Measurements from ENCODE around the gene ODAD3.
"Not testable (repeated sequence)": the region's sequence is repeated elsewhere in the genome, so short reads cannot be mapped to it uniquely, and the experiment has no call there.

Gene ODAD3

DNA sequence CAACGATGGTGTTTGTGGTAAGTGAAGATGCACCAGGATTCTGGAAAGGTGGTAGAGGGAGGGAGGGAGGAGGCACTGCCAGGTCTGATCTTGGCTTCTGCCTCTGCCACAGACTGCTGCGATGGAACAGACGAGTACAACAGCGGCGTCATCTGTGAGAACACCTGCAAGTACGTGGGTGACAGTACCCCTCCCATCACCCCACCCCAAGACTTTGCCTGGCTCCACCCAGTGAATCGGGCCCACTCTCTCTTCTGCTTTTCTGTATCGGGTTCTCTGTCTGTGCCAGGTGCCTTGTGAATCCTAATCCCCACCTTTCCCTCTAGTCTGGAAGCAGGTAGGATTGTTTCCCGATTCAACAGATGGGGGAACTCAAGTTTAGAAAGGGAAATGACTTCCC, 3.0 kb upstream of the ODAD3 start:
- no peak for DNase-seq (ENCODE audit: low spot score)

DNA sequence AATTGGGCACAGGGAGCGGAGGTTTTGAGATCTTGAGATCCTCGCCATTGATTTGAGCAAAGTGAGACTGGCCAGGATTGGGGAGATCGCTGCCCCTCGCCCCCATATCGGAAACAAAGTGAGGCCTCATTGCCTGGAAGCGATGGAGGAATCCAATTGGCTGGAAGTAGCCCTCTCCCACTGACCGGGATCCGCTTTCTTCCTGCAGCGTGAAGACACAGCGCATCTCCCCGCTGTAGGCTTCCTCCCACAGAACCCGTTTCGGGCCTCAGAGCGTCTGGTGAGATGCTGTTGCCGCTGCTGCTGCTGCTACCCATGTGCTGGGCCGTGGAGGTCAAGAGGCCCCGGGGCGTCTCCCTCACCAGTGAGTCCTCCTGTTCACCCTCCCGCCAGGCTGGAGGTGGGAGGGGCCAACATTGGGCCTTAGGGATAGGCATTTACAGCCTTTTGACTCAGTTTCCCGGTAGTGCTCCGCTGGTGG, 952 bp upstream of the ODAD3 start:
- DNase-seq (ENCODE audit: low spot score) = peak; percentile 19

DNA sequence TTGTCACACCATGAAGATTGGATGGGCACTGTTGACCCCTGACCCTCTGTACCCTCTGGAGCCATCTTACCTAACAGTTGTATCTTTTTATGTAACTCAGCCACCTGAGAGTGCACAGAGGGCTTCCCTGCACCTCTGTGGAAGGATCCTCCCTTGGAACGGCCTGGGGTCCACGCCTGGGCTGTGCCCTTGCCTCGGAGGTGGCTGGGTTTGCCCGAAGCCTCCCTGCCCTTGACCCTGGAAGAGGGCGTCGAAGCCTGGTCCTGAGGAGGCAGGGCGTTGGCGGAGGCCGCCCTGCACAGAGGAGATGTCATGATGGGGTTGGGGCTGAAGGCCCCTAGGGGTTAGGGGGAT, 241 bp downstream of the ODAD3 start:
- no peak for DNase-seq (ENCODE audit: low spot score)

DNA sequence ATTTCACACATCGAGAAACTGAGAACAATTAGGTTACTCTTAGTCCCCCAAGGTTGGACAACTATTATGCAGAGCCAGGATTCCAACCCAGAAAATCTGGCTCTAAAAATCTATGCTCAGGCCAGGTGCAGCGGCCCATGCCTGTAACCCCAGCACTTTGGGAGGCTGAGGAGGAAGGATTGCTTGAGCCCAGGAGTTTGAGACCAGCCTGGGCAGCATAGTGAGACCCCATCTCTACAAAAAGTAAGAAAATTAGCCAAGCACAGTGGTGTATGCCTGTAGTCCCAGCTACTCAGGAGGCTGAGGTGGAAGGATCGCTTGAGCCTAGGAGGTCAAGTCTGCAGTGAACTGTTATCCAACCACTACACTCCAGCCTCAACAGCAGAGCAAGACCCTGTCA, 1.4 kb downstream of the ODAD3 start:
- not testable (repeated sequence) for DNase-seq (ENCODE audit: low spot score)

DNA sequence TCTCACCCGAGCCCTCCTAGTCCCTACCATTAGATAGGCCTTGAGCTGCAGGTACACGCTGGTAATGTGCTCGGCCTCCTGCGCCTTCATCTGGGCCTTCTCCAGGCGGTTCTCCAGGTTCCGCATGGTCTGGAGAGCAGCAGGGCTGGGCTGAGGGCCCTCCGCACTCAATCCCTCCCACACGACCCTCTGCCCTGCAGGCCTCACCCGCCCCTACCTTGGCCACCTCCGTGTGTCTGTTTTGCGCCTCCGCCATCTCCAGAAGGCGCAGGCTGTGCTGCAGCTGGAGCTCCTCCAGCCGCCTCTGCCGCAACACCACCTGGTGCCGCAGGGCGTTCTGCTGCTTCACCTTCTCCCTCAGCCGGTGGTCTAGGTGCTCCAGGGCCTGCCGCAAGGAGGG, 8.3 kb downstream of the ODAD3 start:
- DNase-seq (ENCODE audit: low spot score) = no peak

DNA sequence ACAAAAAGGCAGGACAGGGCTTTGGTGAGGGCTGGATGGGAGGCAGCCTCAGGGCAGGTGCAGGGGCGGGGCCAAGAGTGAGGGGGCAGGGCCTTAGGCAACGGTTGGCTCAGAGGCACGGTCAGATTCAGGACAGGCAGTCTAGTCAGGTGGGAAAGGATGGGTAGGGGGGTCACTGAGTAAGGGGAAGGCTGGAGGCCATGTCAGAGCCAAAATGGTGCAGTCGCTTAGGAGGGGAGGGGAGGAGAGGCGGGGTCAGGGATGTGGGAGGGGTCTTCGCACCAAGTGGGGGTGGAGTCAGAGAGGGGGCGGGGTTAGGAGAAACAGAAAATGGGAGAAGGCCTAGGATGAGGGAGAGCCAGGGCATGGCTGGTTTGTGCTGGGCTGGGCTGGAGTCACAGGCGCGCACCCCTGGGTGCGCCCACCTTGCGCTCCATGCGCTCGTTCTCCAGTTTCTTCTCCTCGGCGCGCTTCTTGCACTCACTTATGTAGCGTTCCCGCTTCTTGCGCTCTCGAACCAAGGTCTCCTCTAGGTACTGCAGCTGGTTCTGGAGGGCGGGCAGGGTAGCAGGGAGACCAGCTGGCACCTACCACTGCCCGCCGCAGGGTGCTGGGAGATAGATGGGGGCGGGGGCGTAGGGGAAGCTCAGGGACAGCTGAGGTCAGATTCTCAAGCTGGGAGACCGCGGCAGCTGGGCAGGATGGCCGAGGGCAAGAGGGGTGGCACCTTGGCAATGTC, 9.0 kb downstream of the ODAD3 start:
- no peak for DNase-seq (ENCODE audit: low spot score)

DNA sequence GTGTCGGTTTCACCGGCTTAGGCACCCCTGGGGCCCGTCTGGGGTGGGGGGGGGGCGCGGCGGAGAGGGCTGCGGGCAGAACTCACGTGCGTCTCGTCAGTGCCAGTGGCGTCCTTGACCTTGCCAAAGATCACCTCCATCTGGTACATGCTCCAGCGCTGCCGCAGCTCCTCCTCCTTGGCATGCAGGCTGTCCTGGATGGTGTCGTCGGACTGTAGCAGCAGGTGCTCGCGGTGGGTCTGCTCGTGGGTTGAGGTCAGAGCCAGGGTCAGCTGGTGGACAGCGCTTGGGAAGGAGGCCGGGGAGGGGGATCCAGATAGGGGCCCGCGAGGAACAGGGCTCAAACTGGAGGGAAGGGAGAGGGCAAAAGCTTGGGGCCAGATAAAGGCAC, 11.1 kb downstream of the ODAD3 start:
- DNase-seq (ENCODE audit: low spot score) = no peak

DNA sequence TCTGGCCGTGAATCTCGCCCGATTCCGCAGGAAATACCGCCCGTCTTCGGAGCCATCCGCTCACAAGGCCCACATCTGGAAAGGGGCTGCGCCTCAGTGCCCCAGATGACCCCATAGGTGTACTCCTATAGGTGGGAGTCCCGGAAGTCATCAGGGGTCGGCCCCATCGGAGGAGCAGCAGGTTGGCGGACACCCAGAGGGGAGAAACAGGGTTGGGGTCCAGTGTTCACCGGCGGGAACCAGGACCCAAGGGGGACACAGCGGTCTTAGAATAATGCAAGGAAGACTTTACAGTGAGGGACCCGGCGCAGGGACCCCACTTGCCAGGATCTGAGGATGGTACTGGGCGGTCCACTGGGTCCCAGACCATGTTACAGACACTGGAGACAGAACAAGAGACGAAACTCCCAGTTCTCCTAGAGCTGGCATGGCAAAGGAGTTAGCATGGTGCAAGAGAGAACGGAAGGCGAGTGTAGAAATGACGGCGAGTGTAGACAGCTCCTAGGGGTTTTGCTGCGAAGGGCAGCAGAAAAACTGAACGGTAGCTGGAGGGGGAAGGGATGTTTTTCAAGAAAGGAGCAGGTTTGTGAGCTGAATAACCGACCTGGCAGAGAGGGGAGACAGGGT, 11.6 kb downstream of the ODAD3 start:
- no peak for DNase-seq (ENCODE audit: low spot score)

DNA sequence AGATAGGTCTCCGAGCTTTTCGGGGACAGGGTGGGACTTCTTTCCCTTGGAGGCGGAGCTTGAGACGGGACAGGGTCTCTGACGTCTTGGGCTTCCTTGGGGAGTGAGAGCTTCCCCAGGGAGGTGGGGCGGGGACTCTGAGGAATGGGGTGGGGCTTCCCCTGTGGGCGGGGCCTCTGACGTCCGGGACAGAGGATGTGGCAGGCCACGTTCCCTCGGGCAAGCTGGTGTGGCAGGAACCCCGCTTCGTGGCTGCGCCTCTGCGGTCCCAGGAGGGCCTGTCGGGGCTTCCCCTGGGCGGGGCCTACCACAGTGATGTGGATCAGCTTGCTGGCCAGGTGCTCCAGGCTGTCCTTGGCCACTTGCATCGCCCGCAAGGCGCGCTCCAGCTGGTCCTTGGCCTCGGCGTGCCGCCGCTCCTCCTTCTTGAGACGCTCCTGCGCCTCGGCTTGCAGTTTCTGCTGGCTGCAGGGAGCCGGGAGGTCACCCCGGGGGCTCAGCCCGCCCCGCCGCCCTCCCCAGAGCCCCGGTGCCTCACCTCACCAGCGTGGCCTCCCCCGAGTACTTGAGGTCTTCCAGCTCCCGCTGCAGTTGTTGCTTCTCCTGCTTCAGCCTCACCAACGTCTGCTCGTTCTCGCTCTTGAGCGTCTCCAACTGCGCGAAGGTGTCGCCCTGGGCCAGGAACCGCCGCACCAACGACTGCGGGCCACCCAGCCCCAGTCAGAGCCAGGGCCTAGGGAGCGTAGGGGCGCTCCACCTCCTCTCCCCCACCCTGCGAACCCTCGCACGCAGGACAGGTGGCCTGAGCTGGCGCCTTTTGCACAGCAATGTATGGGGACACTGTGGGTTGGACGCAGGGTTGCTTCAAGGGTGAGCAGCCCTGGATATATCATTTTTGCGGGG, 12.5 kb downstream of the ODAD3 start:
- peak; percentile 59 for DNase-seq (ENCODE audit: low spot score)

DNA sequence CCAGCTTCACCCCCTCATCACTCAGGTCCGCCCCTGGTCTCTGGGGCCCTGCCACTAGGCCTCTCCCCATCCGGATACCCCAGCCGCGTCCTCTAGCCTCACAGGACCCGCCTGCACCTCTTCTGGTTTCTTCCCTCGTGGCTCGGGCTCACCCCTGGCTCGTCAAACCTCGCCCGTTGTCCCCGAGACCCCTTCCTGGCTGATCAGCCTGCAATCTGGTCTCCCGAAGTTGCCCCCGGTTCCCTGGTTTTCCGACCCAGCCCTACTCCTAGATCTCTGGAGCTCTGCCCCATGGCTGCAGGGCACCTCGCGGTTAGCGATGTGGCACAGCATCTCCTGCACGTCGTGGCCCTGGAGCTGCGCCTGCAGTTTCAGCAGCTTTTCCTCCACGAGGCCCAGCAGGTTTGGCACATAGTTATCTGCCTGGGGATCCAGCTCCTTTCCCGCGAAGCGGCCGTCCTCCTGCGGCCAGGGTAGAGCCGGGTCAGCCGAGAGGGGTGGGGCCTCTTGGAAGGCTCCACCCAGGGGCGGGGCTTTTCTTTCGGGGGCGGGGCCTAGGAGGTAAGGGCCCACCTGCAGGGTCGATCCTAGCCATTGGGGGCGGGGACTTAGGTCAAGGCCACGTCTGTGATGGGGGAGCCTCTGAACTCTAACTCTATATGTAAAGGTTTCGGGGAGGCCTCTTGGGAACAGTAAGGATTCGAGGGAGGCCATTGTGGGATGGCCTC, 13.4 kb downstream of the ODAD3 start:
- no peak for DNase-seq (ENCODE audit: low spot score)

DNA sequence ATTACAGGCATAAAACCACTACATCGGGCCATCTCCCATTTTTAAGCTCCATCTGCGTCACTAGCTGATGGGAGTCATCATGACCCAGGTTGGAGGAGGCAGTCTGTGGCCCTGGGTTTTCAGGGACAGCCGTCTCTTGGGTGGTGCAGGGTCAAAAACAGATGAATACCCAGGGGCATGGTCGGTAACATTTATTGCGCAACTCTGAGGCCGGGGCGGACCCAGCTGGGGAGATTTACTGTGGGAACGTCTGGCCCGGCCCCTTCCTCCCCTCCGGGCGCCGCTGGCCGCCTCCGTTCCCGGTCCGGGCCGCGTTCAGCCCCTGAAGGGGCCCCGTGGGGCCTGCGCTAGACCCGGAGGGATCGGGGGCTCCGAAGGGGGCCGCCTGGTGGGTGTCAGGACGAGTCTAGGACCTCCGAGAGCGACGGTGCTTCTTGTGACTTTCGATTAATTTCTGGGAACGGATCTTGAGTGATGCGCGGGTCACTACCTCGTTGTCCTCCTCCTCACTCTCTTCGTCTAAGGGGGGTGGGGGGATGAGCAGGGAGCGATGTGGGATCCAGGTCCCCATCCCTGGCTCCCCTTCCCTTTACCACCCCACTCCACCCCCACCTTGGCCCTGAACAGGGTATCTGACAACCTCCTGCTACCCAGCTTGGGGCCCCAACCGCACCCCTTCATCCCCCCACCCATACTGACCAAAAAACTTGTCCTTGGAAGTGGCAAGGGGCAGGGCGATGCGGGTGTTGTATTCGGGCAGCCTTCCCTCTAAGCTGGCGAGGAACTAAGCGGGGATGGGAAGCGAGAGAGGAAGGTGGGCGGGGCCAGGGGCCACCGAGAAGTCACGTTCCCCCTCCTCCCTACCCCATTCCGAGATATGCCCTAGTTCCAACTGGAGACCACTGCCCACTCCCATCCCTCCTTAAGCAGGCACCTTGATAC, 14.2 kb downstream of the ODAD3 start:
- DNase-seq (ENCODE audit: low spot score) = no peak

DNA sequence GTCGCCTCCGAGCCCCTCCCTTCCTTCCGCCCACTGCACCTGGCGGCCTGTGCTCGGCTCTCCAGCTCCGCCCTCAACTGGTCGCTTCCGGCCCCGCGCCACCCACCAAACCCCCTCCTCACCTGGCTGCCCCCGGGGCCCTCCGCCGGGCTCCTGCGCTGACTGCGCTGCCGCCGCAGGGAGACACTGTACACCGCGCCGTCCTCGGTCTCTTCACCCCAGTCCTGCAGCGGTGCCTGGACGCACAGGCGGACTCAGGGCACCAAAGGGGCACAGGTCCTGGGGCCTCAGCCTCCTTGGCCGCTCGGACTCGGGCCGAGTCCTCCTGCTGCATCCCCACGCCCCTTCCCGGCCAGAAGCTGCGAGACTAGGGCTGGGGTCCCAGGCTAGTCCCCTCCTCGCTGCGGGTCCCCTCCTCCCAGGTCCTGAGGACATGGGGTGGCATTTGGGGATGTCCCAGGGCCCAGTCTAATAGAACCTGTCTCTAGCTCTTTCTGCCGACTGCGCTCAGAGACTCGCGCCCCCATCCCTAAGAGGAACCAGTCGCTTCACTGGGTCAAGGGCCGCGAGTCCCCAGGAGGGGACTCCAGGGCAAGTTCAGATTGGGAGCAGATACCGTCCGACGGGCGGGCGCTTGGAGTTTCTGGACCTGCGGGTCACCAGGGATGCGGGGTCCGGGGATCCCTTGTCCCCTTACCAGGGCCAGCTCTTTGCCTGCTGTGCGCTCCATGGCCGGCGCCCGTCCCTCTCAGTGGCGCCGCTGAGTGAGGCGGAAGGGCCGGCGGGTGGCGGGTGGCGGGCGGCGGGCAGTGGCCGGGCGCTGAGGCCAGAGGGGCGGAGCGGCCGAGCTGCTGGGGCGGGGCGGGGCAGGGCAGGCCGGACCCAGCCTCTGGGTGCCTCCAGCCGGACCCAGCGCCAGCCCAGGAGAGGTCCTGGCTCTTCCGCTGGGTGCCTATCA, 16.1 kb downstream of the ODAD3 start, which contains the start of gene RGL3:
Gene RGL3 (minus strand): TSS at position 766 of the 958 bp plus-strand sequence. CDS start 36 bp downstream, at position 730.
- peak; percentile 59 for DNase-seq (ENCODE audit: low spot score)

DNA sequence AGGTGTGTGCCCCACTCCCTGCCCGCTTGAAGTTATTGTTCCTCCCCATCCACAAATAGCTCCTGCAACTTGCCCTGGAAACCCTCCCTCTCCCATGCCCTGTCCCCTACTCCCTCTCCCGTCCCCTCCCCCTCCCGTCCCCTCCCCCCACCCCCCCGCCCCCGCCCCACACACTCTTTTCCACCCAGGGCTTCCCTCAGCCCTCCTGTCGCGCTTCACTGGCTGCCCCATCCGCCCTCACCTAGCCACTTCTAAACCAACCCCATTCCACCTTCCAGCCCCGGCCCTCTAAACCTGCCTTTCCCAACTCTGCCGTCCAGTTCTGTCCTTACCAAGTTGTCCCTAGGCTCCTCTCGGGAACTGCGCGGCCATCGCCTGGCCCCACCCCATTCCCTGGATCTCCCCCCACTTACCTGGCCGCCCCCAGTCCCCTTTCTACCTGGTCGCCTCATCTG, 16.8 kb downstream of the ODAD3 start:
- no peak for DNase-seq (ENCODE audit: low spot score)

DNA sequence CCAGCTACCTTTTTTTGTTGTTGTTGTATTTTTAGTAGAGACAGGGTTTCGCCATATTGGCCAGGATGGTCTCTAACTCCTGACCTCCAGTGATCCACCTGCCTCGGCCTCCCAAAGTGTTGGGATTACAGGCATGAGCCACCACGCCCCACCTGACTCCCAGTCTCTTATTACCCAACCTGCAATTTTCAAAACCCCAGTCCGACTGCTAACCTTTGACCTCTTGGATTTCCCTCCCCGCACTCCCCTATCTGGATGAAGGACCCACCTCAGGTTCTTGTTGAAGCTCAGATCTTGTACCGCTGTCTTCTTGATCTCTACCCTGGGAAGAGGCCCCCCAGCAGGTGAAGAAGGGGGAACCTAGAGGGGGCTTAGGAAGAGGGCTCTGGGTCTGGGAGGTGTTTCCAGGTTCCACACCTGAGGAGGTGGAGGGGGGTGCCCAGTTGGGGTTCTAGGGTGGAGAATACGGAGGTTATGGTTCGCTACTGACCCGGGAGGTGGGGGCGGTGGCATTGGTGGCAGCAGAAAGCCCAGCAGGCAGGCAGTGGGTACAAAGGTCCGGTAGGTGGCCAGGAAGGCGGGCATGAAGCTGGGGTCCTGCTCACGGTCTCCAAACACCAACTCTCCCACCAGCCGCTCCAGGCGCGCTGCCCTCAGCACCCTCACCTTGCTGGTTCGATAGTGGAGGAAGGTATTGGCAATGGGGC, 18.4 kb downstream of the ODAD3 start:
- DNase-seq (ENCODE audit: low spot score) = no peak

DNA sequence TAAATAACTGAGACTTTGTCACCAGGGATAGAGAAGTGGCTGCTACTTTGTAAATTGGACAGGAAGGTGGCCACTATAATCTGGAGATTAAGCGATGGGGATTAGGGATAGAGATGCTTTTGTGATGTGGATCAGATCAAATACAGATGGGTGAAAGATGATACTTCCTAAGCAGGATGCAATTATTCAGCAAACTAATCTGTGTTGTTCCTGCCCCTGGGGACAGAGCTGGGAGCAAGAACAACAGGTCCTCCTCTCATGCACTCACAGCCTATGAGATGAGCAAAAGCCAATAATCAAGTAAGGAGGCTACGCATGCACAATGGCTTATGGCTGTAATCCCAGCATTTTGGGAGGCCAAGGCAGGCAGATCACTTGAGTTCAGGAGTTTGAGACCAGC, 20.4 kb downstream of the ODAD3 start:
- DNase-seq (ENCODE audit: low spot score) = no peak

DNA sequence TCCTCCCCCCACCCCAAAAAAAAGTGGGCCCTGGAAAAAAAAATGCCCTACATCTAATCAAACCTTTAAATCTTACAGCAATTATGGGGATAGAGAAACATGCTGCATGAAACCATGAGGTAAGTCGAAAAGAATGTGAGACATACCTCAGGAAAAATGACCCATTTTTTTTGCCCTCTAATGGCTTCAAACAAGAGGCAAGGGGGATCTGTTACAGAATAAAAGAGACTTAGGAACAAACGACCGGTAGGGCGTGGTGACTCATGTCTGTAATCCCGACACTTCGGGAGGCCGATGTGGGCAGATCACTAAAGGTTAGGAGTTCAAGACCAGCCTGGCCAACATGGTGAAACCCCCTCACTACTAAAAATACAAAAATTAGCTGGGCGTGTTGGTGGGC, 24.2 kb downstream of the ODAD3 start:
- peak; percentile 83 for DNase-seq (ENCODE audit: low spot score)

DNA sequence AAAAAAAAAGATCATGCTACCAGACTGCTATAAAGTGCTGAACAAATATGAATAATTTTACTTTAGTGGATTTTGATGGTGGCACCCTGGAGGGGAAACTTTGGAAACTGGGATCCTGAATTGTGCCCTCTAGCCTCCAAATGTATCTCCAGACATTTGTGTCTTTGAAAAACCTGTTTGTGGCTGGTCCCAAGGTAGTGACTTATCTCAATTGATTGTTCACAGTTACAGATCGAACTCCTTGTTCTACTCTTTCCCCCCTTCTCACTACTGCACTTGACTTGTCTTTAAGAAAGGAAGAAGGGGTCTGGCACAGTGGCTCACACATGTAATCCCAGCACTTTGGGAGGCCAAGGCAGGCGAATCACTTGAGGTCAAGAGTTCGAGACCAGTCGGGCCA, 26.3 kb downstream of the ODAD3 start:
- DNase-seq (ENCODE audit: low spot score) = no peak

DNA sequence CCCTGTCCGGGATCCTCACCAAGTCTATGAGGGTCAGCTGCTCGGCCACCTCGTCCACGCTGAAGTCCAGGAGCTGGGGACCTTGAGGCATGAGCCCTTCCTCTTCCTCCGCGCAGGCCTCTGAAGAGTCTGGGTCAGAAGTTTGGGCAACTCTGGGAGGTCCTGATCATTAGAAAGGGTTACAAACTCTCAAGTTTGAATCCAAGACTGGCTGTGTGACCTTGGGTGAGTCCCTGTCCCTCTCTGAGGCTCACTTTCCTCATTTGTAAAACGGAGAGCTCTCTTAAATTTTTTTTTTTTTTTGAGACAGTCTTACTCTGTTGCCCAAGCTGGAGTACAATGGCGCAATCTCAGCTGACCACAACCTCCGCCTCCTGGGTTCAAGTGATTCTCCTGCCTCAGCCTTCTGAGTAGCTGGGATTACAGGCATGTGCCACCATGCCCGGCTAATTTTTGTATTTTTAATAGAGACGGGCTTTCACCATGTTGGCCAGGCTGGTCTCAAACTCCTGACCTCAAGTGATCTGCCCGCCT, 28.2 kb downstream of the ODAD3 start:
- DNase-seq (ENCODE audit: low spot score) = not testable (repeated sequence)

All from kidney tubule cell (primary cell).